Liver (tissue), 9 donors: ENCODE results near the gene USP33. TPM values are rescaled to one million over a fixed set of nuclear protein-coding genes. Genes with fewer than 3 reads are reported as not detected.

Experiments
- DNase-seq: peaks from one replicate; pipeline ENCODE4 v3.0.0-alpha.2; 2017; ENCODE audit warnings: low spot score
- H3K27ac ChIP-seq, 2 donors: one replicate each; pipeline ENCODE4 v1.7.0; 2013; ENCODE audit warnings: inconsistent platforms in 2 of 2, low read length in 2 of 2, control low read depth in 1 of 2, low read depth in 1 of 2, mild to moderate bottlenecking in 1 of 2
- H3K27me3 ChIP-seq, 4 donors: one replicate each; pipeline versions ENCODE4 v1.6.1 to v1.7.0; 2013; ENCODE audit warnings: low read length in 3 of 4, inconsistent platforms in 1 of 4, mild to moderate bottlenecking in 1 of 4, moderate library complexity in 1 of 4; ENCODE audit not compliant: control insufficient read depth in 4 of 4, insufficient read depth in 4 of 4
- H3K36me3 ChIP-seq, 4 donors: one replicate each; pipeline versions ENCODE4 v1.6.1 to v1.7.0; 2013; ENCODE audit warnings: low read length in 3 of 4, mild to moderate bottlenecking in 3 of 4, low read depth in 1 of 4, moderate library complexity in 1 of 4; ENCODE audit not compliant: control insufficient read depth in 4 of 4, insufficient read depth in 3 of 4
- H3K4me1 ChIP-seq, 4 donors: one replicate each; pipeline versions ENCODE4 v1.6.1 to v1.7.0; 2013; ENCODE audit warnings: low read length in 3 of 4, mild to moderate bottlenecking in 3 of 4, moderate library complexity in 1 of 4; ENCODE audit not compliant: control insufficient read depth in 4 of 4, insufficient read depth in 4 of 4
- H3K4me3 ChIP-seq, 3 donors: one replicate each; pipeline versions ENCODE4 v1.6.1 to v1.7.0; 2013; ENCODE audit warnings: low read length in 3 of 3, control low read depth in 1 of 3, low read depth in 1 of 3, mild to moderate bottlenecking in 1 of 3
- H3K9ac ChIP-seq, 2 donors: one replicate each; pipeline ENCODE4 v1.7.0; 2013; ENCODE audit warnings: low read length in 2 of 2, mild to moderate bottlenecking in 2 of 2, moderate library complexity in 2 of 2, control low read depth in 1 of 2, low read depth in 1 of 2
- H3K9me3 ChIP-seq, 4 donors: one replicate each; pipeline versions ENCODE4 v1.6.1 to v1.7.0; 2013; ENCODE audit warnings: low read length in 3 of 4; ENCODE audit not compliant: control insufficient read depth in 4 of 4
- FOXA1 ChIP-seq: IDR thresholded peaks from 2 replicates; pipeline ENCODE4 v1.6.1; 2016; ENCODE audit warnings: antibody characterized with exemption
- FOXA2 ChIP-seq: IDR thresholded peaks from 2 replicates; pipeline ENCODE4 v1.6.1; 2016; ENCODE audit warnings: antibody characterized with exemption
- GABPA ChIP-seq, 2 donors: IDR thresholded peaks in 1 of 2; conservative IDR thresholded peaks in 1 of 2; 2 replicates each; pipeline ENCODE4 v1.6.1; 2016; ENCODE audit warnings: antibody characterized with exemption in 2 of 2, mild to moderate bottlenecking in 1 of 2, moderate library complexity in 1 of 2
- HNF4A ChIP-seq, 2 donors: conservative IDR thresholded peaks; 2 replicates each; pipeline ENCODE4 v1.6.1; 2016; ENCODE audit warnings: antibody characterized with exemption in 2 of 2, mild to moderate bottlenecking in 2 of 2
- HNF4G ChIP-seq: IDR thresholded peaks from 2 replicates; pipeline ENCODE4 v1.6.1; 2016; ENCODE audit warnings: antibody characterized with exemption
- JUND ChIP-seq, 2 donors: IDR thresholded peaks; 2 replicates each; pipeline ENCODE4 v1.6.1; 2016; ENCODE audit warnings: antibody characterized with exemption in 2 of 2
- MAX ChIP-seq: IDR thresholded peaks from 2 replicates; pipeline ENCODE4 v1.6.1; 2016; ENCODE audit warnings: antibody characterized with exemption
- RXRA ChIP-seq, 2 donors: IDR thresholded peaks; 2 replicates each; pipeline ENCODE4 v1.6.1; 2017 to 2018; ENCODE audit warnings: antibody characterized with exemption in 2 of 2, mild to moderate bottlenecking in 1 of 2
- SP1 ChIP-seq: IDR thresholded peaks from 2 replicates; pipeline ENCODE4 v1.6.1; 2018; ENCODE audit warnings: antibody characterized with exemption, mild to moderate bottlenecking
- TAF1 ChIP-seq: conservative IDR thresholded peaks from 2 replicates; pipeline ENCODE4 v1.6.1; 2016; ENCODE audit warnings: antibody characterized with exemption, mild to moderate bottlenecking
- YY1 ChIP-seq: IDR thresholded peaks from 2 replicates; pipeline ENCODE4 v1.6.1; 2016; ENCODE audit warnings: antibody characterized with exemption, mild to moderate bottlenecking
- ZBTB33 ChIP-seq: IDR thresholded peaks from 2 replicates; pipeline ENCODE4 v1.6.1; 2016; ENCODE audit warnings: antibody characterized with exemption
- WGBS: extraction: QIAGEN DNeasy Blood & Tissue Kit; methylation state at CpG from one replicate; pipeline ENCODE4 v1.1.7; 2013; 5-methylcytosine and 5-hydroxymethylcytosine counted together
- polyA plus RNA-seq, 2 donors: library from polyadenylated mRNA; stranded (reverse) in 1 of 2; unstranded in 1 of 2; fragments of 200-250 nt in 1 of 2; fragments of >200 nt in 1 of 2; fragmentation: Nextera tagmentation in 1 of 2; extraction: Ambion mirVana in 1 of 2; gene quantifications; one replicate each; pipeline versions ENCODE4 v1.2.1 to v1.2.3, GENCODE V29; 2013 to 2015
- total RNA-seq, 2 donors: library from RNA; depleted of rRNA; stranded (reverse); fragments of >200 nt; gene quantifications; one replicate each; pipeline ENCODE4 v1.2.3, GENCODE V29; 2014
- TF ChIP-seq, protein P1 (sequence below): IDR thresholded peaks from 2 replicates; pipeline ENCODE4 v1.6.1; 2016; ENCODE audit warnings: antibody characterized with exemption, mild to moderate bottlenecking
- TF ChIP-seq, protein P2 (sequence below): IDR thresholded peaks from 2 replicates; pipeline ENCODE4 v1.6.1; 2016; ENCODE audit warnings: antibody characterized with exemption
- donor health status: healthy.
- donor health status: healthy.
- donor health status: healthy.
- donor health status: healthy.
- donor health status: healthy.

Gene USP33
- total and polyA plus RNA-seq, 4 donors, result 9.2 to 50.5 (median 28.3) TPM

DNA sequence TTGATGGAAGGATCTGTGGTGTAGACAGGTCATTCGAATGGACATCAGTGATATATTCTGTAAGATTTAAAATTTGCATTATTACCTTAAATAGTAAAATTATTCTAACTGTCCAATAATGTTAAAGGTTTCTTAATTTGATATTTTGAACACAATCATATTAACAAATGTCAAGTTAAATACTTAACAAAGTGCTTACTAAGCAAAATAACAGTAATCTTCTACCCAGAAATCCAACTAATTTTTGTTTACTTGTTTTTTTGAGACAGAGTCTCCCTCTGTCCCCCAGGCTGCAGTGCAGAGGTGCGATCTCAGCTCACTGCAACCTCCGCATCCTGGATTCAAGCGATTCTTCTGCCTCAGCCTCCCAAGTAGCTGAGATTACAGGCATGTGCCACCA, 33.9 kb downstream of the USP33 start (continued):
- TF ChIP-seq, protein P1, sequence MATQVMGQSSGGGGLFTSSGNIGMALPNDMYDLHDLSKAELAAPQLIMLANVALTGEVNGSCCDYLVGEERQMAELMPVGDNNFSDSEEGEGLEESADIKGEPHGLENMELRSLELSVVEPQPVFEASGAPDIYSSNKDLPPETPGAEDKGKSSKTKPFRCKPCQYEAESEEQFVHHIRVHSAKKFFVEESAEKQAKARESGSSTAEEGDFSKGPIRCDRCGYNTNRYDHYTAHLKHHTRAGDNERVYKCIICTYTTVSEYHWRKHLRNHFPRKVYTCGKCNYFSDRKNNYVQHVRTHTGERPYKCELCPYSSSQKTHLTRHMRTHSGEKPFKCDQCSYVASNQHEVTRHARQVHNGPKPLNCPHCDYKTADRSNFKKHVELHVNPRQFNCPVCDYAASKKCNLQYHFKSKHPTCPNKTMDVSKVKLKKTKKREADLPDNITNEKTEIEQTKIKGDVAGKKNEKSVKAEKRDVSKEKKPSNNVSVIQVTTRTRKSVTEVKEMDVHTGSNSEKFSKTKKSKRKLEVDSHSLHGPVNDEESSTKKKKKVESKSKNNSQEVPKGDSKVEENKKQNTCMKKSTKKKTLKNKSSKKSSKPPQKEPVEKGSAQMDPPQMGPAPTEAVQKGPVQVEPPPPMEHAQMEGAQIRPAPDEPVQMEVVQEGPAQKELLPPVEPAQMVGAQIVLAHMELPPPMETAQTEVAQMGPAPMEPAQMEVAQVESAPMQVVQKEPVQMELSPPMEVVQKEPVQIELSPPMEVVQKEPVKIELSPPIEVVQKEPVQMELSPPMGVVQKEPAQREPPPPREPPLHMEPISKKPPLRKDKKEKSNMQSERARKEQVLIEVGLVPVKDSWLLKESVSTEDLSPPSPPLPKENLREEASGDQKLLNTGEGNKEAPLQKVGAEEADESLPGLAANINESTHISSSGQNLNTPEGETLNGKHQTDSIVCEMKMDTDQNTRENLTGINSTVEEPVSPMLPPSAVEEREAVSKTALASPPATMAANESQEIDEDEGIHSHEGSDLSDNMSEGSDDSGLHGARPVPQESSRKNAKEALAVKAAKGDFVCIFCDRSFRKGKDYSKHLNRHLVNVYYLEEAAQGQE, result no peak
- TF ChIP-seq YY1 (no peak), TAF1 (no peak), RXRA (IDR thresholded peaks at IDR 0.05) (no peak), FOXA1 (no peak)

DNA sequence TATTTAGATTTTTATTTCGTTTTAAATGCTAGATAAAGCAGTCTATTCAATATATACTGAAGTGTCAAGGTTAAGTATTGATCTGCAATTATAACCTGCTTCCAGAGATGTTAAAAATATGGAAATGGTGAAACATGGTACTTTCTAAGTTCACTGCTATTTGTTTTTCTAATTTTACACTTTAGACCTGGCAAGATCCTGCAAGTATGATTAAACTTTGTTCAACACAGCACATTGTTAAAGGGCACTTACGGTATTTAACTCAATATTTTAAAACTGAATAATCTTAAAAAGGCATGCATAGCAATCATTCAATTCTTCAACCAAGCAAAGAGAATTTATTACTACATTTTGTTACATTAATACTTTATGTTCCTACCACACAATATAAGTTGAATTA, 41.5 kb downstream of the USP33 start:
- Histone ChIP-seq H3K27ac (no peak overlapping the region), H3K9ac (no peak overlapping the region), H3K27me3 (no peaks in the 10 kb centered on the region), H3K36me3 (peaks cover 8 to 56% (median 35%) of the 10 kb centered on the region in 4 donors), H3K4me3 (no peak overlapping the region), H3K9me3 (no peaks in the 10 kb centered on the region), H3K4me1 (peaks cover 0 to 2% (median 0%) of the 10 kb centered on the region in 4 donors)
- WGBS, result 47% methylated on average over 2 of the region's 2 CpGs
- no peak for DNase-seq
- peak in 1 of 2 donors; percentile 18 for TF ChIP-seq RXRA (IDR thresholded peaks at IDR 0.05)
- no peak for TF ChIP-seq SP1
- no peak for TF ChIP-seq YY1
- TF ChIP-seq, protein P2, sequence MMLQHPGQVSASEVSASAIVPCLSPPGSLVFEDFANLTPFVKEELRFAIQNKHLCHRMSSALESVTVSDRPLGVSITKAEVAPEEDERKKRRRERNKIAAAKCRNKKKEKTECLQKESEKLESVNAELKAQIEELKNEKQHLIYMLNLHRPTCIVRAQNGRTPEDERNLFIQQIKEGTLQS, result no peak
- TF ChIP-seq MAX, result no peak
- TF ChIP-seq HNF4A (conservative IDR thresholded peaks at IDR 0.05), result peak in 1 of 2 donors; percentile 43
- TF ChIP-seq TAF1, result no peak
- no peak for TF ChIP-seq GABPA (IDR thresholded peaks at IDR 0.05 in 1 of 2, conservative IDR thresholded peaks at IDR 0.05 in 1 of 2)
- no peak for TF ChIP-seq JUND (IDR thresholded peaks at IDR 0.05)
- TF ChIP-seq ZBTB33, result no peak
- TF ChIP-seq FOXA2, result no peak

DNA sequence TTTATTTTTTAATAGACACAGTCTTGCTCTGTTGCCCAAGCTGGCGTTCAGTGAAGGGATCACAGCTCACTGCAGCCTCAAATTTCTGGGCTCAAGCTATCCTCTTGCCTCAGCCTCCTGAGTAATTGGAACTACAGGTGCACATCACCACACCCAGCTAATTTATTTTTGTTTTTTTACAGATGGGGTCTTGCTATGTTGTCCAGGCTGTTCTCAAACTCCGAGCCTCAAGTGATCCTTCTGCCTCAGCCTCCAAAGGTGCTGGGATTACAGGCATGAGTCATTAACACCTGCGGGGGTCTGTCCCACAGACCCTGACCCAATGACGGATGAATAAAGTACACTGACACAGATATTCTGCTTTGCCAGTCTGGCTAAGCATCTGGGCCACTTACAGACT, 43.6 kb downstream of the USP33 start:
- no peak for TF ChIP-seq YY1
- TF ChIP-seq, protein P1, result no peak
- TF ChIP-seq HNF4G, result no peak
- Histone ChIP-seq H3K4me1 (peaks cover 0 to 2% (median 0%) of the 10 kb centered on the region in 4 donors), H3K4me3 (no peak overlapping the region), H3K27ac (no peak overlapping the region), H3K36me3 (peaks cover 6 to 46% (median 23%) of the 10 kb centered on the region in 4 donors), H3K27me3 (no peaks in the 10 kb centered on the region), H3K9me3 (no peaks in the 10 kb centered on the region), H3K9ac (no peak overlapping the region)
- no peak for DNase-seq
- 97% methylated on average over 4 of the region's 4 CpGs for WGBS
